Lower leg skin (tissue), 4 donors: ENCODE results near the gene CTNND2. TPM values are rescaled to one million over a fixed set of nuclear protein-coding genes. Genes with fewer than 3 reads are reported as not detected.

ENCODE experiments used
- DNase-seq, 2 donors: peaks; one replicate each; pipeline ENCODE4 v3.0.0-alpha.2; 2019; ENCODE audit warnings: low spot score in 2 of 2
- H3K4me3 ChIP-seq: fragments of 200-600 bp; sonication (generic); 2 replicates; pipeline ENCODE4 v1.5.1; 2017; ENCODE audit warnings: mild to moderate bottlenecking, low read depth; ENCODE audit not compliant: poor library complexity, severe bottlenecking
- POLR2A ChIP-seq, 2 donors: fragments of 450-650 bp; IDR thresholded peaks; one replicate each; pipeline ENCODE4 v1.6.1; 2016 to 2017; ENCODE audit warnings: antibody characterized with exemption in 2 of 2, mild to moderate bottlenecking in 1 of 2, moderate library complexity in 1 of 2
- WGBS, 2 donors: methylation state at CpG; one replicate each; pipeline ENCODE4 v1.1.5; 2018; 5-methylcytosine and 5-hydroxymethylcytosine counted together
- intact Hi-C: fragments of 100-400 bp; cut with DNase I; formaldehyde crosslinking; loops from one replicate; pipeline ENCODE4 v1.15.0; 2023; ENCODE audit warnings: low total_unique reads
- total RNA-seq, 4 donors: library from RNA; depleted of rRNA; stranded (reverse); fragments of >200 nt; gene quantifications; one replicate each; pipeline ENCODE4 v1.1.0, GENCODE V29; 2016
- TF ChIP-seq, protein P1 (sequence below), 3 donors: fragments of 450-650 bp; IDR thresholded peaks; one replicate each; pipeline ENCODE4 v1.5.1; 2016; ENCODE audit warnings: antibody characterized with exemption in 3 of 3, mild to moderate bottlenecking in 3 of 3, moderate library complexity in 2 of 3

CTNND2 gene
- total RNA-seq, 4 donors from 2014 or later: 0.21 to 2.9 (median 0.55) TPM

DNA sequence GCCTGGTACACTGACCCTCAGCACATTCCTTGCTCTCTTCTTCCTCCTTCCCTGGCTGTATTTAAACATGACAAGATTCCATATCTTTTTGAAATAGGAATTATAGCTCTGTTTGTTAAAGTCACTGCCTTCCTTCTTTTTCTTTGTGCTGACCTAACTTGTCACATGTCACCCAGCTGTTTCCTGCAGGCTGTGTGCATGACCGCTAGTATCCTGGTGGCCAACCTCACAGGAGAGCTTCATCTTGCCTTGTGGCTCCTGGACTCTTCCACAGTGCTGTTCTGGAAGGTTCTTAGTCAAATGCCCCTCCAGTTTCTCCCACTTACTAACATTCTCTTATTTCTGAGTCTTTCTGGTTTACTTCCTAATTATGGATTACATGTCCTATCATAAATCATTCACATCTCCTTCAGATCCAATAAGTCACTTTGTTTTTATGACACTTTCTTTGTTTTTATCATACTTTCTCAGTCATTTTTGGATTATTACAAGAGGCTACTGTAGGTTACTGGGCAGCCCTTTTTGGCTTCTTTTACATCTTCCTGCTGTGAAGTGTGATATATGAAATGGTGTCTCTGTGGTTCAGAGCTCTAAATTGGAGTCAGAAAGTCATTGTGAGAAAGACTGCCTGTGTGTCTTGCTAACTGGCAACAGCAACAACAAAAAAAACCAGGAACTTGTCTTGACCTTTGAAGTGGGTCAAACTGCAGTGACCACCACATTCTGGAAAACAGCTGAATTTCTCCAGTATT, 679.6 kb downstream of the CTNND2 start:
- TF ChIP-seq, protein P1, sequence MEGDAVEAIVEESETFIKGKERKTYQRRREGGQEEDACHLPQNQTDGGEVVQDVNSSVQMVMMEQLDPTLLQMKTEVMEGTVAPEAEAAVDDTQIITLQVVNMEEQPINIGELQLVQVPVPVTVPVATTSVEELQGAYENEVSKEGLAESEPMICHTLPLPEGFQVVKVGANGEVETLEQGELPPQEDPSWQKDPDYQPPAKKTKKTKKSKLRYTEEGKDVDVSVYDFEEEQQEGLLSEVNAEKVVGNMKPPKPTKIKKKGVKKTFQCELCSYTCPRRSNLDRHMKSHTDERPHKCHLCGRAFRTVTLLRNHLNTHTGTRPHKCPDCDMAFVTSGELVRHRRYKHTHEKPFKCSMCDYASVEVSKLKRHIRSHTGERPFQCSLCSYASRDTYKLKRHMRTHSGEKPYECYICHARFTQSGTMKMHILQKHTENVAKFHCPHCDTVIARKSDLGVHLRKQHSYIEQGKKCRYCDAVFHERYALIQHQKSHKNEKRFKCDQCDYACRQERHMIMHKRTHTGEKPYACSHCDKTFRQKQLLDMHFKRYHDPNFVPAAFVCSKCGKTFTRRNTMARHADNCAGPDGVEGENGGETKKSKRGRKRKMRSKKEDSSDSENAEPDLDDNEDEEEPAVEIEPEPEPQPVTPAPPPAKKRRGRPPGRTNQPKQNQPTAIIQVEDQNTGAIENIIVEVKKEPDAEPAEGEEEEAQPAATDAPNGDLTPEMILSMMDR (IDR thresholded peaks at IDR 0.05): no peak
- no peak for TF ChIP-seq POLR2A (IDR thresholded peaks at IDR 0.05)
- no peak for DNase-seq
- WGBS, 2 donors: 57 to 61% methylated on average over 1 of the region's 1 CpG
- intact Hi-C loops: no loop called here
- no peak overlapping the region for H3K4me3 ChIP-seq

DNA sequence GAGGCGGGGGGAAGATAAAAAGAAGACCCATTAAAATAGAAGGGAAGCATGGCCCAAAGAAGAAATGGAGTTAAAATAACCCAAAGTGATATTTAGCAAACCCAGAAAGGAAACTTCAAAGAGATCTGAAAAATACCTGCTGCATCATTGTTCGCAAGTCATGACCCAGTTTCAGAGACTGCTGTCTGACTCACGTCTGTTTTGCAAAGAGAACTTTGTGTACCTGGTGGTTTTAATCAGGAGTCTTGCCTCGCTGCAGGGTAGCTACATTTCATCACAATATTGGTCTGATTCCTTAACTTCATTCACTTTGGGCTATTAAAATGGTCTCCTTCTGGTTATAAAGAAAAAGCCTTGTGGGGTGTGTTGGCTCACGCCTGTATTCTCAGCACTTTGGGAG, 682.1 kb downstream of the CTNND2 start:
- no peak overlapping the region for H3K4me3 ChIP-seq
- WGBS, 2 donors: 52 to 72% methylated on average over 5 of the region's 5 CpGs
- no peak for DNase-seq
- intact Hi-C loops: no loop called here
- TF ChIP-seq, protein P1 (IDR thresholded peaks at IDR 0.05): no peak
- no peak for TF ChIP-seq POLR2A (IDR thresholded peaks at IDR 0.05)

DNA sequence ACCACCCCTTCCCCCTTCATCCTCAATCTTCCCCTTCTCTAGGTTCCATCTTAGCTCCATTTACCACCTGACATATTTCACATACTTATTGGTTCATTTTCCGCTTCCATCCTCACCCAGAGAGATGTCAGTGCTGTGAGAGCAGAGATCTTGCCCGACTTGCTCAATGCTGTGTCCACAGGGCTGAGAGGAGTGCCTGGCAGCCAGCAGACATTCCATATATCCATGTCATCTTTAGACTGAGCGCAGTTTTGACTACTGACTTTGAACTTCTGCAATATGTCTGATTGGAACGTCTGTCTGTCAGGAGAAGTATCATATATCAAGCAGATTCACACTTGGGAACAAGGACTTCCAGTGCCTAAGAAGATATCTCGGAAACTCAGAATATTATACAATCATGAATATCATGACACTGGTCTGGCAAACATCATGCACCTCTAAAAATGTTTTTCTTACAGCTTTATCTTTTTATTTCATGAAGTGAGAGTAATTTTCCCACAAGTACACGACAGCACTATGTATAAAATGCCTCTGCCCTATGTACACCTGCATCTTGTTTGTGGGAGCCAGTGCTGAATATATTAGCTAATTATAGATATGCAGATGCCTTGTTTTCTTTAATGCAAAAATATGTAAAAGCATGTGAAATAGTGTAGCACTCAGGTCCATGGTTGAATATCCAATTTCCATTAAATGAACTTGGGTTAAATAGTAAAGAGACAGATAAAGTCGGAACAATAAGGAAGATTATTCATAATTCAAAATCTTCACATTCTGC, 689.2 kb downstream of the CTNND2 start:
- DNase-seq: no peak
- 68 to 84% methylated on average over 7 of the region's 7 CpGs for whole genome bisulfite sequencing, 2 donors
- no peak overlapping the region for H3K4me3 ChIP-seq
- TF ChIP-seq POLR2A (IDR thresholded peaks at IDR 0.05): no peak
- TF ChIP-seq, protein P1 (IDR thresholded peaks at IDR 0.05): no peak
- intact Hi-C loops: no loop called here

DNA sequence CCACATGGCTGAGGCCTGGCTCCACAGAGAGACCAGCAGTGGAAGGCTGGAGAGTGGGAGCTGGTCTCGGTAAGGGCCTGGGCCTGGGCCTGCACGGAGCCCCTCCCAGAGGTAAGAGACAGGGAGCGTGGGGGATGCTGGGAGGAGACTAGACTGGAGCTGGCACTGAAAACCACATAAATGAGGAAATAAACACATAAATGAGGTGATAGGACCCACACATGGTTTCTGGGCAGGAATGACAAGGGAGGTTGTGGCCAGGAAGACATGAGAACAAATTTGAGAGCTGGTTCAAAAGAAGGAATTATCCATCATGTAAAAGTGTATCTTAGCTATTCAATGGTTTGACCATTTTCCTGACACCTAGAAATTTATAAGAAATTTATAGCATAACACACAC, 691.5 kb downstream of the CTNND2 start:
- TF ChIP-seq, protein P1 (IDR thresholded peaks at IDR 0.05): no peak
- TF ChIP-seq POLR2A (IDR thresholded peaks at IDR 0.05): no peak
- WGBS, 2 donors: 80 to 82% methylated on average over 3 of the region's 3 CpGs
- no peak for DNase-seq

DNA sequence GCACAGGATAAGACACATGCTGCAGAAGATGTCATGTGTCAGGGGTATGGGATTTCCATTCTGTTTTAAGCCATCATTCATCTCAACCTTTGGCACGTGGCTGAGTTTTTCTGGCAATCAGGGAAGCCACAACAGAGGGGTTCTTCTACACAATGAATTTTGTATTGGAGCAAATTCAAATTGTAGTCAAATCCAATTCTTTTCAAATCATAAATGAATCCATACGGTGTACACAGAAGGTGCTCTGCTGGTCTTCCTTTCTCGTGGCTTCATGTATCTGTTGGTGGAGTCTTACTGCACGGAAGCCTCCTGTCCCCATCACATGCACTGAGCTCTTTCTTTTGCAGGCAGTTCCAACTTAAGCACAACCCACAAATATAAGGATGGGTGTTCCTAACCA, 706.5 kb downstream of the CTNND2 start:
- intact Hi-C loops: no loop called here

More for the DNA sequence above, 691.5 kb downstream of the CTNND2 start:
- no peak overlapping the region for H3K4me3 ChIP-seq
- intact Hi-C loops: no loop called here

More for the DNA sequence above, 706.5 kb downstream of the CTNND2 start:
- no peak for DNase-seq
- H3K4me3 ChIP-seq: no peak overlapping the region
- WGBS, 2 donors: 54 to 64% methylated on average over 4 of the region's 4 CpGs
- TF ChIP-seq, protein P1 (IDR thresholded peaks at IDR 0.05): no peak
- TF ChIP-seq POLR2A (IDR thresholded peaks at IDR 0.05): no peak
